ENCODE data around the gene SMG7.

The SMG7 gene

GRCh38 chr1:183467687-183468086 lies 4.6 kb upstream of the SMG7 start:
- DNase-seq (ENCODE audit: low read depth) = no peak

DNA sequence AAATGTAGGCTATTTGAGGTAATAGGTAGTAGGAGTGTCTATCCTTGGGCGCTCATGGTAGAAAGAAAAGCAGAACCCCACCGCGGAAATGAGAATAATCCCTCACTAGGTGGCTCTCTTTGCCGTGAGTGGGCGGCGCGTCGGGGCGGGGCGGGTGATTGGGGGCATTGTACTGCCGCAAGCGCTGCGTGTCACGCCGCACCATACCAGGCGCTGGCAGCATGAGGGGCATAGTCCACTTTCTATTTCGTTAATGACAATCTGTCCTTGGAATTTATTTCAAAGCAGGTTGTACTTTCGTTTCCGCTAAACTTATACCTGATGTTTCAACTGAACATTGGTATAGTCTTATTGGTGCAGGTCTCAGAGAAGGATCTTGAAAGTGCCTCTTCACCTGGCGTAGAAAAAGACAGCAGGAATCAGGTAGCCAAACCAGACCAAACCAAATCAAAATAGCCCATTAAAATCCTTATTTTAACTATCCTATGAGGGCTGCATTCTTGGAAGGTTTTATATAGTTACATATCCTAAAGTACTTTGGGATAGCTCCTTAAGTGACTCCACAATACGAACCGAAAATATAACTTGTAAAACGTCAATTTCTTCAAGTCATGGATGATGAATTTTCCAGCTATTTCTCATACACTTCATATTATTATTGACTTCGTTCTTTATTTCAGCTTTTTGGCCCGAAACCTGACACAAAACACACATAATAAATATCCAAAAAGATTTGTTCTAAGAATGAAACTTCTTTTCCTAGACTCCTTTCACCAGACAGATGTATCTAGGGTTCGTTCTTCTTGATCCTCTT lies 1.9 kb upstream of the SMG7 start:
- peak; percentile 48 for DNase-seq (ENCODE audit: low read depth)

DNA sequence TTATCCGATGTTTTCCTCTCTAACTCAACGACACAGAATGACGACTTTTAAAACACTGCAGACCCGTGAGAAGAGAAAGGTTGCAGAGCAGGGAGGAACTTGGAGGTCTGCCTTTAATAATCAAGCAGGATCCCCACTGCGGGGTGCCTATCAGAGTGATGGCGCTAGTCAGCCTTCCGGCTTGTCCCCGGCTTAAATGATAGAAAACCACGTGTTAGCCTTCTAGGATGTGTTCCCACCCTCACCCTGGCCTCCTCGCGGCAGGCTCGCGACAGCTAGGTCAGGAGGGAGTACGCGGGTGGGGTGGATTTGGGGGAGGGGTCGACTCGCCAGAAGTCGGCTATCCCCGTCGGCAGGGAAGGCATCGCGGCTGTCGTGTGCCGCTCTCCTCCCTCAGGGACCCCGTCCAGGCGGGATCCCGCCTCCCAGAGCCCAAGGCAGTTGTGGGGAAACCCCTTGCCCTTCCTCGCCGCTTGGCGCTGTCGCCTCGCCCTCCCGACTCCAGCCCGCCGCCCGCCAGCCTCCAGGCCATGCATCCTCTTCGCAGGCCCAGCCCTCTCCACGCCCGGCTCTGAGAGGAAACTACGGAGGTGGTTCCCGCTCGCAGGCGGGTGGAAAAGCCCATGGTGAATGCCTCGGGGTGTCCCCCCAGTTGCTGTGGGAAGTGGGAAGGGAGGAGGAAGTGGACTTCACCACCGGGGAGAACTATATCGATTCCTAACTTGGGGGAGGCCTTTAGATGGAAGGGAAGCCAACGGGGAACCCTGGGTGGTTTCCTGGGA lies 1.1 kb upstream of the SMG7 start:
- peak; percentile 78 for DNase-seq (ENCODE audit: low read depth)

DNA sequence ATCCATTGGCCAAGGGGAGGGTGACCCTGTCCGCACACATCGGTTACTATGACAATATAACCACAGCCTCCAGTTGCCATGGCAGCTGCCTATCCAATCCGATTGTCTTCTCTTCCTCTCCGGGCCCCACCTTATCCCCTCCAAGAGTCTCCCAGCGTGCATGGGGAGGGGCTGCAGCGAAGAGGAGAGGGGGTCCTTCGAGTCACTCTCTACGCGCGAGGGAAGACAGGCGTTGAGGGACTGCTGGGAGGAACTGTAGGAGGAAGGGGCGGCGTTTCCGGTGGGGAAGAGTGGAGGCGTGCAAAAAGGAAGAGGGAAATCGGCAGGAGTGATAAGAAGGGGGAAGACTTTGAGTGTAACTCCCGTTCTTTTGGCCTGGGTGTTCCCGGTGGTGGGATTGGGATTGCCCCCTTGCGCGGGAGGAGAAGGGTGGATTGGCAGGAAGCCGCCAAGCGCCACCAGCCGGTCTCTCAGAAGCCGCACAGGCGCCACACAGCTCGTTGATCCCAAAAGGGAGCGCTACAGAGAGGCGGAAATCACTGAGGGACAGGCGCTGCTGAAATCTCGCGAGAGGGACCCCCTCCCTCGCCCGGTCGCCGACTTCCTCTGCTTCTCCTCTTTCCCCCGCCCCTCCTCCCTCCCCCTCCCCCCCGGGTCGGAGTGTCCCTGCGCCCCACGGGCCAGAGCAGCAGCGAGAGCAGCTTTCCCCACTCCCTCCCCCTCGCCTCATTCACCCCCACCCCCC lies 384 bp upstream of the SMG7 start:
- peak; percentile 97 for DNase-seq (ENCODE audit: low read depth)

DNA sequence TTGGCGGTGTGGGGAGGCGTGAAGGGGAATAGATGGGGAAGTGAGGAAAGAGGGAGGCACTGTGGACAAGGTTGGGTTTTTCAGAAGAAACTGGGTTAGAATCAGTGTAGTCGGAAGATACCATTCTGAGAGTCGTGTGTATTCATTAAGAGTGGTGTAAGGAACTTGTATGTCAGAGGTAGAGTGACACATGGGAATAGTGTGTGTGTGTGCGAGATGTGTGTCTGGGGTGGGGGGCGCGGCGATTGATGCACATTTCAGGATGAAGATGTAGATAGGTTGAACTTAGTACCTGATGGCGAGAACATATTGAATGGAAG lies 878 bp downstream of the SMG7 start:
- DNase-seq (ENCODE audit: low read depth) = no peak

DNA sequence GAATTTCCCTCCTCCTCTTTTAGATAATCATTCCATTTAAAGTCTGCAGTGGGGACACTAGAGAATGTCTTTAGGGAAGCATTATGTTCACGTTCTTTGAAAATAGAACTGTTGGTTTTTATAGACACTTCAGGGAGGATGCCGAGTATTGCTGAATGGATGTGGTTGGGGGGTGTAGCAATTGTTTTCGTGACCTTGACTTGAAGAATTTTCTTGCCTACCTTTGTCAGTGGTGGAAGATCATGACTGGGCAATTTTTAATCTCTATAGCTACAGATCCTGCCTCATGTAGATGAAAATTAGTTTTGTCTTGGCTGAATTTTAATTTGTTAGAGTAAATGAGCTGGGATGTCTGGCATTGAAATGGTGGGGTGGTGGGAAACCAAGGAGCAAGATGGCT lies 3.8 kb downstream of the SMG7 start:
- DNase-seq (ENCODE audit: low read depth) = no peak

DNA sequence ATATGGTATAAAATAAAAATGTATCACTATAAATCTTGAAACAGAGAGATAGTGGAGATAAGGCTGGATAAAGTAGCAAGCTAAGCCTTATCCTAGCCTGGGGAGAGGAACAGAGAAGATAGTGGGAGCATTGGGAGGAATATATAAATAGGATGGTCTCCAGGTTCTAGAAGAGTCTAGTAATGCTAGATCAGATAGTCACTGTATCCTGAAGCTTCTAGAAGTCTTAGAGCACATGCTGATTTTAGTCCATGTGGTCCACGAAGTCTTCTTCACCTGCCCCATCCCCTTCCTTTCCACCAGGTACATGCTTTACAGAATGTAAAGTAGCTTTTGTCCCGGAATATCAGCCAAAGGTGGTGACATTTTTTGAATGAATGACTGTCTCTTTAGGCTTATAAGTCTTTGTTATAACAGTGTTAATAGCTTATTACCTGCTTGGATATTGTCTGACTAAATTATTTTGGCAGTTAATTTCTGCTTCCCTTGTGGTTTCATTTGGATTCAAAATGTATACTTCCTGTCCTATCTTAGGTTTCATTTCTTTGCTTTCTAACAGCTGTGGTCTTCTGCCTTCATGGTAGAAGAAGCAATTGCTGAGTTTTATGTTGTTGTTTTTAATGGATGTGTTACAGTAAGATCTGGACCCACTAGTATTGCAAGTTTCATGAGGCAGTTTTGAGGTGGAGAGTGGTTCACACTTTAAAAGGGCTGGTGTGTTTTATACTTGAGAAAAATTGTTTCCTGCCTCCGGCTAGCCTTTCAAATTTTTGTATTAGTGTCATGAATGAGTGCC lies 5.9 kb downstream of the SMG7 start:
- DNase-seq (ENCODE audit: low read depth) = no peak

- DNase-seq (ENCODE audit: low read depth) = no peak
These were observed 8.7 kb downstream of the SMG7 start for GRCh38 chr1:183480971-183481441.

DNA sequence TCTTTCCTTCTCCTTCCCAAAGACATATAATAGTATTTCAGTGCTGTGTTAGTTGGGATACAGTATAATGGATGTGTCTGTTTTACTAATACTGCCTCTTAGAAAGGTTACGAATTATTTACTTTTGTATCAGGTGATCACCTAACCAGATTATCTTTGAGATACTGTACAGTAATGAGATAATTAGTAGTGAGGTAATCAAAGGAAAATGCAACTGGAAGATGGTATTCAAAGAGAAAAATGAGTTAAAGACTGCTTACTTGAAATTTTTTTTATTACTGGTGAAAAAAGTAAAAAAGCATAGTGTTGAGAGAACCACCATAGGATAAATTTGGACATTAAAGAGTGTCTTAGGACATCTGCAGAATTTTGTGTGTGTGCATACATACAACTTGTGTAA lies 10.9 kb downstream of the SMG7 start:
- no peak for DNase-seq (ENCODE audit: low read depth)

DNA sequence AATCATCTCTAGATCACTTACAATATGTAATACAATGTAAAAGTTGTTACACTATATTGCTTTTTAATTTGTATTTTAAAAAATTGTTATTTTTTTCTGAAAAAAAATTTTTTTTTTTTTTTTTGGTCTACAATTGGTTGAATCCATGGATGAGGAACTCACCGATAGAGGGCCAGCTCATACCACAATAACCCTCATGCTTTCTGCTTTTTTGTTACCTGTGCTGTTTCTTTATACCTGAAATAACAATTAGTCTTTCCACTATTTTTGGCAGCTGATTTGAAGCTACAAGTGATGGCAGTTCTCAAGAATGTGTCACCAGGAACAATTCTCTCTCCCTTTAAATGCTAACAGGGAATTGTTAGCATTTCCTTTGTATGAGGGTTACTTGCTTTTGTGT lies 12.0 kb downstream of the SMG7 start:
- DNase-seq (ENCODE audit: low read depth) = no peak

DNA sequence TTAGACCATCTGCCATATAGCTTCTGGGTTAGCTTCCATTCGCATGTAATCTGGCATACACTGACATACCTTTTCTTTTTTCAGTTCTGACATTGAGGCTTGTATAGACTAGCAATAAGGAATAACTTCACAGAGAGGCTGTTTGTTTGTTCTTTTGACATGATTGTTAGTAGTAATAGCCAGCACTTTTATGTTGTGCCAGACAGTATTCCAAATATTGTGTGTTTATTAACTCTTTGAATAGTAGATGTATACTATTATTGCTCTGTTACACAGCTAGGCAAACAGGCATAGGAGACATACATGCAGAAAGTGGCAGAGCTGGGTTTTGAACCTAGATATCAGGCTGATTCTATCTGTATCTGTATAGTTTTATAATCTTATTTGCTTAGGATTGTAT lies 12.6 kb downstream of the SMG7 start:
- DNase-seq (ENCODE audit: low read depth) = no peak

DNA sequence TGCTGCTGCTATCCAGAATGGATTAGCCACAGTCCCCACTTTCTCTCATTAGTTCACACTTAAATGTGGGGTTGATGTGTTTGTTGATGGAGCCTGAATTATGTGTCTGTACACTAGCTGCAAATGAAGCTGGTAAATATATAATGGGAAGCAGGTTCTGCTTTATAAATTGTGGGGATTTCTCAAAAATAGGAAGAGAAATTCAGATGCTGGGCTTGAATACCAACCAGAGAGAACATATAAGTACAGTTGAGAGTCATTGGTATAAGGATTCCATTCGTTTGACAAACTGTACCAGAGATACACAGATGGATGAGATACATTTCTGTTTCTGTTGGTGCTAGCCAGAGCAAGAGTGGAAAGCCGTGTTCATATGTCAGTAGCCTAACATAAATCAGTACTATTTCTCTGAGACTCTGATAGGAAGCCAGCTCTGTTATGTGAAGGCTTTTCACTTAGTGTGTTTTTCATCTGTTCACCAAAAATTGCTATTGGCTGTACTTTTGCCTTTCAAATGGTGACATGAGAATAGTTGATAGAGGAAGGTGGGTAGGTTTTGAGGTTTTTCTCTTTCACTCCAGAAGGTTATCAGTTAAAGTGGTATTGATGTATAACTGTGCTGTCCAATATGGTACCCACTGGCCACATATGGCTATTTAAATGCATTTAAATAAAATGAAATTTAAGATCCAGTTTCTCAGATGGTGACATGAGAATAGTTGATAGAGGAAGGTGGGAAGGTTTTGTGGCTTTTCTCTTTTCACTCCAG lies 15.6 kb downstream of the SMG7 start:
- no peak for DNase-seq (ENCODE audit: low read depth)

- DNase-seq (ENCODE audit: low read depth) = no peak
These were observed 18.6 kb downstream of the SMG7 start for GRCh38 chr1:183490932-183491331.

DNA sequence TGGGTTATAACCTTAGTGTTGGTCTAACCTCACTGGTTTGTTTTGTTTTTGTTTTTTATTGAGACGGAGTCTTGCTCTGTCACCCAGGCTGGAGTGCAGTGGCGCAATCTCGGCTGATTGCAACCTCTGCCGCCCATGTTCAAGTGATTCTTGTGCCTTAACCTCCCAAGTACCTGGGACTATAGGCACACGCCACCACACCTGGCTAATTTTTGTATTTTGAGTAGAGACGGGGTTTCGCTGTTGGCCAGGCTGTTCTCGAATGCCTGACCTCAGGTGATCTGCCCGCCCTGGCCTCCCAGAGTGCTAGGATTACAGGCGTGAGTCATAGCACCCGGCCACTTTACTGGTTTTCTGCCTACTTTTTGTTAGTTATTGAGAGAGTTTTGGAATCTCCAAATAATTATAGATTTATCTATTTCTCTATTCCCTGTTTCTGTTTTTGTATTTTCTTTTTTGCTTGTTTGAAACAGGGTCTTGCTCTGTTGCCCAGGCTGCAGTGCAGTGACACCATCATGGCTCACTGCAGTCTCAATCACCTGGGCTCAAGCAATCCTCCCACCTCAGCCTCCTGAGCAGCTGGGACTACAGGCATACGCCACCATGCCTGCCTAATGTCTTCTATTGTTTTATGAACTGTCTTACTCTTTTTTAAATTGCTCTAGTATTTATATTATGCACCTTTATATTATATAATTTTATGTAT lies 21.4 kb downstream of the SMG7 start:
- no peak for DNase-seq (ENCODE audit: low read depth)

GRCh38 chr1:183495420-183495819 lies 23.1 kb downstream of the SMG7 start:
- no peak for DNase-seq (ENCODE audit: low read depth)

DNA sequence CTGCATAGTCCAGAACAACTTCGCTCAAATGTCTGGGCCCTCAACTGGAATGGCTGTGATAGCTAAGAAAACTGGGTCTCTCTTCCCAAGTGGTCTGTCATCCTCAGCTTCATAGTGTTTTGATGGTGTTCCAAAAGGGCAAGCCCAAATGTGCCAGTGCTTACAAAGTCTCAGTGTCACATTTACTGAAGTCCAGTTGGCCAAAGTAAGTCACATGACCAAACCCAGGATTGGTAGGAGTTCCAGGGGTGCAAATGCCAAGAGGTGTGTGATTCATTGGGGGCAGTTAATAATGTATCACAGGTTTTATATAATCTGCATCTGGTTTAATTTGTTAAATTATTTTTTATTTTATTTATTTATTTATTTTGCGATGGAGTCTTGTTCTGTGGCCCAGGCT lies 24.9 kb downstream of the SMG7 start:
- DNase-seq (ENCODE audit: low read depth) = no peak

GRCh38 chr1:183498342-183498991 lies 26.2 kb downstream of the SMG7 start:
- DNase-seq (ENCODE audit: low read depth) = no peak

- DNase-seq (ENCODE audit: low read depth) = no peak
These were observed 33.3 kb downstream of the SMG7 start for GRCh38 chr1:183505454-183506089.

GRCh38 chr1:183506561-183506960 lies 34.3 kb downstream of the SMG7 start:
- DNase-seq (ENCODE audit: low read depth) = no peak

GRCh38 chr1:183508694-183509093 lies 36.4 kb downstream of the SMG7 start:
- no peak for DNase-seq (ENCODE audit: low read depth)

All from fibroblast of the conjunctiva (primary cell).